ENCODE data around the gene TAS2R39.

TAS2R39 gene

DNA sequence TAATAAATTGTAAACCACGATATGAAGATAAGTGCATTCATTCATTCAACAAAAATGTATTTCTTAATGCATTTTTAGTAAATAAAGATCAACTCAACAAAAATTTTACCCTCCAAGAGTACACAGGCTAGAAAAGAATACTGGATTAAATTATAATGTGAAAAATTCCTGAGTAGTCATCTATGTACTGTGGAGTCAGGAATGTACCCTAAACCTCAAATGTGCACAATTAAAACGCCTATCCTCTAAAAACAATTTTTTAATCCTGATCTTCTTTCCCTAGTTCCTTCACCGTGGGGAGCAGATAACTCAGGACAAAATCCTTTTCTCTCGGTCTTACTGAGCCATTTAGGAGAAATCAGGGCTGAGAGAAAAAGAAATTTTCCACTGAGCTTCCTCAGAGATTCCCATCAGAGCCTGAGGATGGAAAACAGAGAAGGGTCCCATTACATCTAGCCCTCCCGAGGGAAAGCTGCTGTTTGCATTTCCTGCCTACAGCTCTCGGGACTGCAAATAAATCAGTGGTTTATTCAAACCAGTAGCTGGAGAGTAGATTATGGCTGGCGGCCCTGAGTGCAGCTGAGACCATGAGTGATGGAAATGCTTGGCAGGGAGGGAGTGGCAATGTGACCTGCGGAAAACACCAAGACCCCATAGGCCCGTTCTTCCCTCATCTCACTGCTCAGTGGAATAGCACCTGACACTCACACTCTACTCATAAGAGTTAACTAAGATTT is 46.0 kb downstream of the TAS2R39 start:
- TF ChIP-seq, protein P1, sequence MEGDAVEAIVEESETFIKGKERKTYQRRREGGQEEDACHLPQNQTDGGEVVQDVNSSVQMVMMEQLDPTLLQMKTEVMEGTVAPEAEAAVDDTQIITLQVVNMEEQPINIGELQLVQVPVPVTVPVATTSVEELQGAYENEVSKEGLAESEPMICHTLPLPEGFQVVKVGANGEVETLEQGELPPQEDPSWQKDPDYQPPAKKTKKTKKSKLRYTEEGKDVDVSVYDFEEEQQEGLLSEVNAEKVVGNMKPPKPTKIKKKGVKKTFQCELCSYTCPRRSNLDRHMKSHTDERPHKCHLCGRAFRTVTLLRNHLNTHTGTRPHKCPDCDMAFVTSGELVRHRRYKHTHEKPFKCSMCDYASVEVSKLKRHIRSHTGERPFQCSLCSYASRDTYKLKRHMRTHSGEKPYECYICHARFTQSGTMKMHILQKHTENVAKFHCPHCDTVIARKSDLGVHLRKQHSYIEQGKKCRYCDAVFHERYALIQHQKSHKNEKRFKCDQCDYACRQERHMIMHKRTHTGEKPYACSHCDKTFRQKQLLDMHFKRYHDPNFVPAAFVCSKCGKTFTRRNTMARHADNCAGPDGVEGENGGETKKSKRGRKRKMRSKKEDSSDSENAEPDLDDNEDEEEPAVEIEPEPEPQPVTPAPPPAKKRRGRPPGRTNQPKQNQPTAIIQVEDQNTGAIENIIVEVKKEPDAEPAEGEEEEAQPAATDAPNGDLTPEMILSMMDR (IDR thresholded peaks at IDR 0.05; ENCODE audit: low read depth, low read length): no peak
- Histone ChIP-seq H3K4me1 (no peaks in the 10 kb centered on the region), H3K27me3 (peaks cover 7% of the 10 kb centered on the region; the same call in 1 of the 2 replicates), H3K4me3 (ENCODE audit: low read depth, low read length) (no peak overlapping the region), H3K9me3 (no peaks in the 10 kb centered on the region), H3K36me3 (no peaks in the 10 kb centered on the region)
- DNase-seq: peak; percentile 16

DNA sequence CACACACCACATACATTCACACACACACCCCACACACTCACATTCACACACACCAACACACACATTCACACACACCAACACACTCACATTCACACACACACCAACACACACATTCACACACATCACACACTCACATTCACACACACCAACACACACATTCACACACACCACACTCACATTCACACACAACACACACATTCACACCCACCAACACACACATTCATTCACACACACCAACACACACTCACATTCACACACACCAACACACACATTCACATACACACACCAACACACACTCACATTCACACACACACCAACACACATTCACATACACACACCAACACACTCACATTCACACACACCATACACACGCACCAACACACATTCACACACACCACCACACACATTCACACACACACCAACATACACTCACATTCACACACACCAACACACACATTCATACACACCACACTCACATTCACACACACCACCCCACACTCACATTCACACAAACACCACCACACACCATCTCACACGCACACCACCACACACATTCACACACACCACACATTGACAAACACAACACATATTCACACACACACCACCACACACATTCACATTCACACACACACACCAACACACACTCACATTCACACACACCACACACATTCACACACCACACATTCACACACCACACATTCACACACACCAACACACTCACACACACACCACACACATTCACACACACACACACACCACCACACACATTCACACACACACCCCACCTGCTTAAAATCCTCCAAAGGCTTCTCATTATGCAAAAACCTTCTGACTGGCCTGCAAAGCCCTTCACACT is 47.6 kb downstream of the TAS2R39 start:
- Histone ChIP-seq H3K4me1 (no peaks in the 10 kb centered on the region), H3K4me3 (ENCODE audit: low read depth, low read length) (no peak overlapping the region), H3K36me3 (no peaks in the 10 kb centered on the region), H3K9me3 (no peaks in the 10 kb centered on the region), H3K27me3 (no peaks in the 10 kb centered on the region)
- DNase-seq: no peak
- TF ChIP-seq, protein P1 (IDR thresholded peaks at IDR 0.05; ENCODE audit: low read depth, low read length): no peak

Measured in BE2C (cell line).